Type B pancreatic cell (in vitro differentiated cells): ENCODE measurements around the gene P3H1. TPM values are rescaled to one million over a fixed set of nuclear protein-coding genes. Genes with fewer than 3 reads are reported as not detected.

Experiments
- DNase-seq: peaks from one replicate; pipeline ENCODE4 v3.0.0; 2021; ENCODE audit warnings: mixed read lengths; ENCODE audit not compliant: unreplicated experiment; ENCODE audit errors: extremely low spot score
- H3K27ac Mint-ChIP-seq: 2 replicates; pipeline ENCODE4 v1.8.0; 2021; ENCODE audit warnings: mild to moderate bottlenecking, mixed read lengths
- H3K27me3 Mint-ChIP-seq: 2 replicates; pipeline ENCODE4 v1.8.0; 2021; ENCODE audit warnings: mixed read lengths
- H3K36me3 Mint-ChIP-seq: 2 replicates; pipeline ENCODE4 v1.8.0; 2021; ENCODE audit warnings: mixed read lengths
- H3K4me1 Mint-ChIP-seq: one replicate; pipeline ENCODE4 v1.8.0; 2021; ENCODE audit warnings: mixed read lengths; ENCODE audit not compliant: unreplicated experiment
- H3K4me3 Mint-ChIP-seq: 2 replicates; pipeline ENCODE4 v1.8.0; 2021; ENCODE audit warnings: mild to moderate bottlenecking, mixed read lengths
- H3K9me3 Mint-ChIP-seq: 2 replicates; pipeline ENCODE4 v1.8.0; 2021; ENCODE audit warnings: mixed read lengths
- total RNA-seq: library from RNA; stranded (reverse); gene quantifications from 2 replicates; pipeline ENCODE4 v1.2.1, GENCODE V29; 2021; ENCODE audit warnings: low replicate concordance
- TF ChIP-seq, protein P1 (sequence below): fragments of 200-600 bp; sonication (generic); conservative IDR thresholded peaks from 2 replicates; pipeline ENCODE4 v1.5.0; 2021; ENCODE audit warnings: antibody characterized with exemption, mild to moderate bottlenecking

Gene P3H1
- total RNA-seq, 1 donor from 2014 or later: 77.2 TPM

DNA sequence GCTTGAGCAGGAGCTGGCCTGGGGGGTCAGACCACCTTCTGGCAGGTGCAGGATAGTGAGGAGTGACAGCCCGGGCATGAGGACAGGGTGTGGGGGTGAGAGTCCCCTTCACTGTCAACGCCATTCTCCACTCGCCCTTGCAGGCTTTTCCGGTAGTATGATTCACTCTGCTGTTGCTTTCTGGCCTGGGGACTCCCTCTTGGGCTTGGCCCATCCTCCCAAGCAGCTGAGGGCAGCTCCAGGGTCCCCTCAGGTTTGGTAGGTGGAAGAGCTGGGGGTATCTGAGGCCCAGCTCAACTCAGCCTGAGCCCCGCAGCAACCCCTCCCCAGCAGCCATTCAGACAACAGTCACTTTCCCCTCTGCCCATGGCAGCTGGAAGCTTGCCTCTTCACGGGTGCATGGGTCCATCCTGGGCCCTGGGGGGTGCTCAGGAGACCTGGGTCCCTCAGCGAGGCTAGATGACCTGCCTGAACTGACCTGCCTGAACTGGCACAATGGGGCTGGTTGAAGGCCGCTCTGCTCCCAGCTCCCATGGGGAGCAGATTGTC, 28.1 kb downstream of the P3H1 start:
- no peaks in the 10 kb centered on the region for H3K9me3 Mint-ChIP-seq
- H3K27ac Mint-ChIP-seq: no peak overlapping the region
- peaks cover 13% of the 10 kb centered on the region for H3K4me1 Mint-ChIP-seq
- H3K36me3 Mint-ChIP-seq: no peaks in the 10 kb centered on the region
- TF ChIP-seq, protein P1, sequence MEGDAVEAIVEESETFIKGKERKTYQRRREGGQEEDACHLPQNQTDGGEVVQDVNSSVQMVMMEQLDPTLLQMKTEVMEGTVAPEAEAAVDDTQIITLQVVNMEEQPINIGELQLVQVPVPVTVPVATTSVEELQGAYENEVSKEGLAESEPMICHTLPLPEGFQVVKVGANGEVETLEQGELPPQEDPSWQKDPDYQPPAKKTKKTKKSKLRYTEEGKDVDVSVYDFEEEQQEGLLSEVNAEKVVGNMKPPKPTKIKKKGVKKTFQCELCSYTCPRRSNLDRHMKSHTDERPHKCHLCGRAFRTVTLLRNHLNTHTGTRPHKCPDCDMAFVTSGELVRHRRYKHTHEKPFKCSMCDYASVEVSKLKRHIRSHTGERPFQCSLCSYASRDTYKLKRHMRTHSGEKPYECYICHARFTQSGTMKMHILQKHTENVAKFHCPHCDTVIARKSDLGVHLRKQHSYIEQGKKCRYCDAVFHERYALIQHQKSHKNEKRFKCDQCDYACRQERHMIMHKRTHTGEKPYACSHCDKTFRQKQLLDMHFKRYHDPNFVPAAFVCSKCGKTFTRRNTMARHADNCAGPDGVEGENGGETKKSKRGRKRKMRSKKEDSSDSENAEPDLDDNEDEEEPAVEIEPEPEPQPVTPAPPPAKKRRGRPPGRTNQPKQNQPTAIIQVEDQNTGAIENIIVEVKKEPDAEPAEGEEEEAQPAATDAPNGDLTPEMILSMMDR: no peak
- DNase-seq: no peak
- H3K4me3 Mint-ChIP-seq: no peak overlapping the region
- no peaks in the 10 kb centered on the region for H3K27me3 Mint-ChIP-seq

DNA sequence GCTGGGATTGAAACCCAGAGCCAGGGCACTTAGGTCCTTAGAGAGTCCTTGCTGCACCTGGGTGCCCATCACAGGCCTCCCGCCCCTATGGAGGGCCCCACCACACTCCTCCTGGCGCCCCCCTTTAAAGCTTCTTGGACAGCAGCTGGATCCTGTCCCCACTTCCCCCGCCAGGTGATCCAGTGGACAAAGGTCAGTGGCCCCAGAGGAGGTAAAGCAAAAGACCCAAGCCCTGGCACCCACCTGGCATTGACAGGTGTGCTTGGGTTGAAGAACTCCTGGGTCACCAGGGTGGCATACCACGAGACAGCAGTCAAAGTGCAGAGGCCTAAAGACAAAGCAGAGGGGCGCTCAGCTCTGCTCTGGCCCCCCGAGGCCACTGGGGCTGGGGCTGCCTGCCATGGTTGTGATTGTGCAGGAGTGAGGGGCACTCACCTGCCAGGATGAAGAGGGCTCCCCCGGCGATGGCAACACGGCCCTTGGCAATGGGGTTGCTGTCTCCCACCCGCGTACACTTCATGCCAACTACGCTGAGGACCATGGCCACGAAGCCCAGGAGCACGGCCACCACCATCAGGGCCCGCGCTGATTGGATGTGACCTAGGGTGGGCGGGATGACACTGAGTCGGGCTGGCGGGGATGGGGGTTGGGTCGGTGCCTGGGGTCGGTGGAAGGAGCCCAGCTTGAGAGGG, 28.7 kb downstream of the P3H1 start:
- Mint-ChIP-seq H3K9me3 (no peaks in the 10 kb centered on the region), H3K36me3 (no peaks in the 10 kb centered on the region), H3K27me3 (no peaks in the 10 kb centered on the region), H3K27ac (no peak overlapping the region), H3K4me1 (peaks cover 7% of the 10 kb centered on the region), H3K4me3 (no peak overlapping the region)
- DNase-seq: no peak
- TF ChIP-seq, protein P1: no peak

DNA sequence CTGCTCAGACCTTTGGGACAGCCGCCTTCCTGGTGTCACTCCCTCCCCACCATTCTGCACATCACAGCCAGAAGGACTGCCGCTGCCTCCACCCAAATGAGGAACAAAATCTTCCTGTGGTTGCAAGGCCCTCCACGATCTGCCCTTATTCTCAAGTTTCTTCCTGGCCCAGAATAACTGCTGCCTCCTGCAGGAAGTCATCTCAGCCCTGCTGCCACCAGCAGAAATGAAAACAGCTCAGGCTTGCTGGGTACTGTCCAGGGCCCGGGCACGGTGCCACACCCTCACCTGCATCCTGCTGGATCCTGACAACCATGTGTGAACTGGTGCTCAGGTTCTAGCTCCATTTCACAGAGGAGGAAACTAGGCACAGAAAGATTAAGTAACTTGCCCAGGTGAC, 29.6 kb downstream of the P3H1 start:
- Mint-ChIP-seq H3K36me3 (no peaks in the 10 kb centered on the region), H3K9me3 (no peaks in the 10 kb centered on the region), H3K4me1 (peaks cover 3% of the 10 kb centered on the region), H3K27me3 (no peaks in the 10 kb centered on the region), H3K4me3 (no peak overlapping the region), H3K27ac (no peak overlapping the region)
- no peak for DNase-seq
- TF ChIP-seq, protein P1: no peak

DNA sequence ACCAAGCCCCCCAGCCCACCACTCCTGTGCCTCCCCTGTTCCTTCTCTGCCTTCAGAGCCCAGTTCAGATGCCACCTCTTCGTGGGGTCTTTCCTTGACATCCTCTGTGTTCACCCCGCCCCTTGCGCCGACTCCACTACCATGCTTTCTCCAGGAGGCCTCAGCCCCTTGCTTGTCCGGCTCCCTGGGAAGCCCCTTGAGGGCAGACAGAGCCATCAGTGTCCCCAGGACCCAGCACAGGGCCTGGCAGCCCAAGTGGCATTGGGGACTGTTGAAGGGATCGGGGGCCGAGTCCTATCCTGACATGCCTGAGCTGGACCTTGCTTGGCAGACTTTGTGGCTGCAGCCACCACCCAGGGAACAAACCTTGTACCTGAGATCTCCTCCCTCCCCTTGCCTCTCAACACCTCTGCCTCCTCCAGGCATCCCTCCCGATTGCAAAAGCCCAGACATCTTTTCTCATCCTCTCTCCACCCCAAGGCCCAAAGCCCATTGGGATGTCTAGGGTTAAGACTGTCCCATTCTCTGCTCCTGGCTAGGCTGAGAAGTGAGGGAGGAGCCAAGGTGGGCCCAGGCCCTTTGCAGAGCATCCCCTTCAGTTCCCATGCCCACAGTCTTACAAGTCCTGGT, 30.1 kb downstream of the P3H1 start:
- TF ChIP-seq, protein P1: no peak
- H3K9me3 Mint-ChIP-seq: no peaks in the 10 kb centered on the region
- H3K4me1 Mint-ChIP-seq: peaks cover 3% of the 10 kb centered on the region
- DNase-seq: no peak
- H3K4me3 Mint-ChIP-seq: no peak overlapping the region
- no peak overlapping the region for H3K27ac Mint-ChIP-seq
- H3K27me3 Mint-ChIP-seq: no peaks in the 10 kb centered on the region
- H3K36me3 Mint-ChIP-seq: no peaks in the 10 kb centered on the region

DNA sequence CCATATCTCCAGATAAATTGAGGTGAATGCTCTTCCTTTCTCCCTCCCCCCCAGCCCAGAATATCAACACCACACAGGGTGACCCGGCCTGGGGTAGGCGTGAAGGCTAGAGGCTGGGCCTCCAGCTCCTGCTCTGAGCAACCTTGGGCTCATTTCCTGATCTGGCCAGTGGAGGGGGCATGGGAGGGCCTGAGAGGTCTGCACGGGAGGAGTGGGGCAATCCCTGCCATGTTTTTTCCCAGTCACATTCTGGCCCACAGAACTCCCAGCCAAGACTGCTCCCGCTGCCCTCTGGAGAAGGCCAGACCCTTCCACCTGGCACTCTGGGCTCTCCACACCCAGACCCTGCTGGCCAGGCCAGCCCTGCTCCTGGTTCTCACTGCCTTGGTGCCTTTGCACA, 30.7 kb downstream of the P3H1 start:
- Mint-ChIP-seq H3K36me3 (no peaks in the 10 kb centered on the region), H3K4me3 (no peak overlapping the region), H3K4me1 (peaks cover 3% of the 10 kb centered on the region), H3K9me3 (no peaks in the 10 kb centered on the region), H3K27me3 (no peaks in the 10 kb centered on the region), H3K27ac (no peak overlapping the region)
- TF ChIP-seq, protein P1: peak; percentile 44
- DNase-seq: no peak
